HEK293 (cell line): ENCODE data around the gene BBOX1.

Experiments
- CTCF ChIA-PET: fragments of 350-600 bp; formaldehyde crosslinking; extraction: SDS; loops from one replicate; lab custom pipeline; 2021; ENCODE audit warnings: antibody characterized with exemption; lab: Yijun Ruan, JAX
- POLR2A ChIA-PET: fragments of 300-600 bp; formaldehyde crosslinking; extraction: SDS; loops from one replicate; lab custom pipeline; 2020; ENCODE audit warnings: antibody characterized with exemption, inconsistent platforms; lab: Yijun Ruan, JAX
- H3K27ac ChIP-seq: fragments of 200-500 bp; sonication (Bioruptor generic); 2 replicates; pipeline ENCODE4 v1.5.1; 2014; ENCODE audit warnings: low read depth, low read length, control low read depth, inconsistent platforms; ENCODE audit errors: extremely low read depth
- H3K36me3 ChIP-seq, 2 experiments: fragments of 200-500 bp in 1 of 2; sonication (Bioruptor generic) in 1 of 2; 1 replicate in 1 of 2; 2 replicates in 1 of 2; pipeline ENCODE4 v1.5.1; 2014 to 2017; ENCODE audit warnings: inconsistent platforms in 2 of 2, low read length in 2 of 2; ENCODE audit not compliant: control insufficient read depth in 2 of 2, insufficient read depth in 1 of 2
- H3K4me1 ChIP-seq: fragments of 200-500 bp; sonication (Bioruptor generic); 2 replicates; pipeline ENCODE4 v1.5.1; 2014; ENCODE audit warnings: mild to moderate bottlenecking, low read length, inconsistent platforms; ENCODE audit not compliant: control insufficient read depth, insufficient read depth
- H3K4me3 ChIP-seq: 2 replicates; pipeline ENCODE4 v1.5.1; 2011; ENCODE audit warnings: low read depth, mild to moderate bottlenecking, control low read depth, low read length, moderate library complexity
- H3K9me3 ChIP-seq: fragments of 200-500 bp; sonication (Bioruptor generic); 2 replicates; pipeline ENCODE4 v1.5.1; 2014; ENCODE audit warnings: low read depth, low read length, inconsistent platforms; ENCODE audit not compliant: control insufficient read depth, insufficient read depth
- KLF16 ChIP-seq: fragments of 450-650 bp; formaldehyde crosslinking; IDR thresholded peaks from 2 replicates; pipeline ENCODE4 v1.5.1; 2017; ENCODE audit warnings: missing biosample characterization, missing genetic modification characterization
- TCF7L2 ChIP-seq: IDR thresholded peaks from 2 replicates; pipeline ENCODE4 v1.6.1; 2011; ENCODE audit warnings: low read depth, mild to moderate bottlenecking, inconsistent platforms, low read length, moderate library complexity, borderline replicate concordance
- YY1 ChIP-seq: fragments of 450-650 bp; formaldehyde crosslinking; IDR thresholded peaks from 2 replicates; pipeline ENCODE4 v1.5.1; 2018; ENCODE audit warnings: missing biosample characterization, missing genetic modification characterization
- ZBTB20 ChIP-seq: fragments of 450-650 bp; formaldehyde crosslinking; IDR thresholded peaks from 2 replicates; pipeline ENCODE4 v1.5.1; 2016; ENCODE audit warnings: missing biosample characterization, missing genetic modification characterization
- ZNF121 ChIP-seq: fragments of 450-650 bp; formaldehyde crosslinking; IDR thresholded peaks from 2 replicates; pipeline ENCODE4 v1.5.1; 2016; ENCODE audit warnings: missing biosample characterization, missing genetic modification characterization
- ZNF16 ChIP-seq: fragments of 450-650 bp; formaldehyde crosslinking; IDR thresholded peaks from 2 replicates; pipeline ENCODE4 v1.5.1; 2016; ENCODE audit warnings: low read depth, missing biosample characterization, missing genetic modification characterization
- ZNF214 ChIP-seq: fragments of 450-650 bp; formaldehyde crosslinking; IDR thresholded peaks from 2 replicates; pipeline ENCODE4 v1.5.1; 2017; ENCODE audit warnings: missing biosample characterization, mild to moderate bottlenecking, missing genetic modification characterization, borderline replicate concordance
- ZNF311 ChIP-seq: fragments of 450-650 bp; formaldehyde crosslinking; IDR thresholded peaks from 2 replicates; pipeline ENCODE4 v1.5.1; 2017; ENCODE audit warnings: missing biosample characterization, missing genetic modification characterization, borderline replicate concordance
- ZNF350 ChIP-seq: fragments of 450-650 bp; formaldehyde crosslinking; IDR thresholded peaks from 2 replicates; pipeline ENCODE4 v1.5.0; 2017; ENCODE audit warnings: missing biosample characterization, mild to moderate bottlenecking, missing genetic modification characterization
- ZNF362 ChIP-seq: fragments of 450-650 bp; formaldehyde crosslinking; IDR thresholded peaks from 2 replicates; pipeline ENCODE4 v1.5.1; 2016; ENCODE audit warnings: missing biosample characterization, missing genetic modification characterization
- ZNF37A ChIP-seq: fragments of 450-650 bp; IDR thresholded peaks from 2 replicates; pipeline ENCODE4 v1.5.1; 2018; ENCODE audit warnings: missing biosample characterization, missing genetic modification characterization
- ZNF423 ChIP-seq: fragments of 450-650 bp; formaldehyde crosslinking; IDR thresholded peaks from 2 replicates; pipeline ENCODE4 v1.5.1; 2016; ENCODE audit warnings: missing biosample characterization, missing genetic modification characterization
- ZNF513 ChIP-seq: fragments of 450-650 bp; IDR thresholded peaks from 2 replicates; pipeline ENCODE4 v1.5.1; 2018; ENCODE audit warnings: missing biosample characterization, missing genetic modification characterization
- ZNF514 ChIP-seq: fragments of 450-650 bp; formaldehyde crosslinking; IDR thresholded peaks from 2 replicates; pipeline ENCODE4 v1.5.1; 2016; ENCODE audit warnings: missing biosample characterization, missing genetic modification characterization
- ZNF530 ChIP-seq: fragments of 450-650 bp; formaldehyde crosslinking; IDR thresholded peaks from 2 replicates; pipeline ENCODE4 v1.5.1; 2016; ENCODE audit warnings: low read depth, missing biosample characterization, missing genetic modification characterization
- ZNF549 ChIP-seq: fragments of 450-650 bp; IDR thresholded peaks from 2 replicates; pipeline ENCODE4 v1.5.1; 2018; ENCODE audit warnings: missing biosample characterization, missing genetic modification characterization, mild to moderate bottlenecking, inconsistent platforms, moderate library complexity
- ZNF596 ChIP-seq: fragments of 450-650 bp; IDR thresholded peaks from 2 replicates; pipeline ENCODE4 v1.5.0; 2018; ENCODE audit warnings: missing biosample characterization, mild to moderate bottlenecking, missing genetic modification characterization, moderate library complexity
- ZNF654 ChIP-seq: fragments of 450-650 bp; formaldehyde crosslinking; IDR thresholded peaks from 2 replicates; pipeline ENCODE4 v1.5.1; 2016; ENCODE audit warnings: low read depth, missing biosample characterization, missing genetic modification characterization
- ZNF785 ChIP-seq: fragments of 450-650 bp; formaldehyde crosslinking; IDR thresholded peaks from 2 replicates; pipeline ENCODE4 v1.5.1; 2016; ENCODE audit warnings: missing biosample characterization, missing genetic modification characterization
- ZSCAN30 ChIP-seq: fragments of 450-650 bp; IDR thresholded peaks from 2 replicates; pipeline ENCODE4 v1.5.1; 2018; ENCODE audit warnings: missing biosample characterization, mild to moderate bottlenecking, missing genetic modification characterization, moderate library complexity
- ZSCAN4 ChIP-seq: fragments of 450-650 bp; formaldehyde crosslinking; IDR thresholded peaks from 2 replicates; pipeline ENCODE4 v1.5.1; 2017; ENCODE audit warnings: missing biosample characterization, missing genetic modification characterization
- TF ChIP-seq, protein P1 (sequence below): fragments of 450-650 bp; formaldehyde crosslinking; IDR thresholded peaks from 2 replicates; pipeline ENCODE4 v1.5.1; 2016; ENCODE audit warnings: missing biosample characterization, missing genetic modification characterization, low read depth
- TF ChIP-seq, protein P2 (sequence below): fragments of 450-650 bp; formaldehyde crosslinking; IDR thresholded peaks from 2 replicates; pipeline ENCODE4 v1.5.1; 2016; ENCODE audit warnings: missing biosample characterization, missing genetic modification characterization
- TF ChIP-seq, protein P3 (sequence below): fragments of 450-650 bp; formaldehyde crosslinking; IDR thresholded peaks from 2 replicates; pipeline ENCODE4 v1.5.1; 2016; ENCODE audit warnings: missing biosample characterization, missing genetic modification characterization

The BBOX1 gene

GRCh38 chr11:27002838-27003237, 37.8 kb upstream of the BBOX1 start (continued):
- no peak for TF ChIP-seq TCF7L2
- TF ChIP-seq, protein P1, sequence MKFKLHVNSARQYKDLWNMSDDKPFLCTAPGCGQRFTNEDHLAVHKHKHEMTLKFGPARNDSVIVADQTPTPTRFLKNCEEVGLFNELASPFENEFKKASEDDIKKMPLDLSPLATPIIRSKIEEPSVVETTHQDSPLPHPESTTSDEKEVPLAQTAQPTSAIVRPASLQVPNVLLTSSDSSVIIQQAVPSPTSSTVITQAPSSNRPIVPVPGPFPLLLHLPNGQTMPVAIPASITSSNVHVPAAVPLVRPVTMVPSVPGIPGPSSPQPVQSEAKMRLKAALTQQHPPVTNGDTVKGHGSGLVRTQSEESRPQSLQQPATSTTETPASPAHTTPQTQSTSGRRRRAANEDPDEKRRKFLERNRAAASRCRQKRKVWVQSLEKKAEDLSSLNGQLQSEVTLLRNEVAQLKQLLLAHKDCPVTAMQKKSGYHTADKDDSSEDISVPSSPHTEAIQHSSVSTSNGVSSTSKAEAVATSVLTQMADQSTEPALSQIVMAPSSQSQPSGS (tag by site-specific recombination), result no peak
- no peak for TF ChIP-seq ZBTB20 (tag by site-specific recombination)
- no peak for TF ChIP-seq ZNF121 (tag by site-specific recombination)
- no peak for TF ChIP-seq ZNF654 (tag by site-specific recombination)

GRCh38 chr11:27004103-27004502, 36.5 kb upstream of the BBOX1 start:
- H3K4me3 ChIP-seq, result no peak overlapping the region
- ChIA-PET CTCF (interaction anchor here (1.2 kb wide), 1 partner anchor 154 kb away, joined by 3 read pairs; no protein-coding TSS in a partner anchor), POLR2A (no interaction called here)
- no peaks in the 10 kb centered on the region for H3K4me1 ChIP-seq
- no peaks in the 10 kb centered on the region for H3K36me3 ChIP-seq
- no peak overlapping the region for H3K27ac ChIP-seq
- no peaks in the 10 kb centered on the region for H3K9me3 ChIP-seq
- TF ChIP-seq ZNF596 (tag by site-specific recombination), result no peak
- no peak for TF ChIP-seq ZNF350 (tag by site-specific recombination)
- TF ChIP-seq, protein P2, sequence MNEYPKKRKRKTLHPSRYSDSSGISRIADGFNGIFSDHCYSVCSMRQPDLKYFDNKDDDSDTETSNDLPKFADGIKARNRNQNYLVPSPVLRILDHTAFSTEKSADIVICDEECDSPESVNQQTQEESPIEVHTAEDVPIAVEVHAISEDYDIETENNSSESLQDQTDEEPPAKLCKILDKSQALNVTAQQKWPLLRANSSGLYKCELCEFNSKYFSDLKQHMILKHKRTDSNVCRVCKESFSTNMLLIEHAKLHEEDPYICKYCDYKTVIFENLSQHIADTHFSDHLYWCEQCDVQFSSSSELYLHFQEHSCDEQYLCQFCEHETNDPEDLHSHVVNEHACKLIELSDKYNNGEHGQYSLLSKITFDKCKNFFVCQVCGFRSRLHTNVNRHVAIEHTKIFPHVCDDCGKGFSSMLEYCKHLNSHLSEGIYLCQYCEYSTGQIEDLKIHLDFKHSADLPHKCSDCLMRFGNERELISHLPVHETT (tag by site-specific recombination), result no peak
- TF ChIP-seq ZNF785 (tag by site-specific recombination), result no peak
- TF ChIP-seq, protein P3, sequence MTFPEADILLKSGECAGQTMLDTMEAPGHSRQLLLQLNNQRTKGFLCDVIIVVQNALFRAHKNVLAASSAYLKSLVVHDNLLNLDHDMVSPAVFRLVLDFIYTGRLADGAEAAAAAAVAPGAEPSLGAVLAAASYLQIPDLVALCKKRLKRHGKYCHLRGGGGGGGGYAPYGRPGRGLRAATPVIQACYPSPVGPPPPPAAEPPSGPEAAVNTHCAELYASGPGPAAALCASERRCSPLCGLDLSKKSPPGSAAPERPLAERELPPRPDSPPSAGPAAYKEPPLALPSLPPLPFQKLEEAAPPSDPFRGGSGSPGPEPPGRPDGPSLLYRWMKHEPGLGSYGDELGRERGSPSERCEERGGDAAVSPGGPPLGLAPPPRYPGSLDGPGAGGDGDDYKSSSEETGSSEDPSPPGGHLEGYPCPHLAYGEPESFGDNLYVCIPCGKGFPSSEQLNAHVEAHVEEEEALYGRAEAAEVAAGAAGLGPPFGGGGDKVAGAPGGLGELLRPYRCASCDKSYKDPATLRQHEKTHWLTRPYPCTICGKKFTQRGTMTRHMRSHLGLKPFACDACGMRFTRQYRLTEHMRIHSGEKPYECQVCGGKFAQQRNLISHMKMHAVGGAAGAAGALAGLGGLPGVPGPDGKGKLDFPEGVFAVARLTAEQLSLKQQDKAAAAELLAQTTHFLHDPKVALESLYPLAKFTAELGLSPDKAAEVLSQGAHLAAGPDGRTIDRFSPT (tag by site-specific recombination), result no peak
- no peak for TF ChIP-seq ZNF214 (tag by site-specific recombination)
- no peak for TF ChIP-seq ZNF530 (tag by site-specific recombination)
- no peak for TF ChIP-seq ZNF311 (tag by site-specific recombination)
- TF ChIP-seq ZNF513, result no peak
- no peak for TF ChIP-seq KLF16 (tag by site-specific recombination)

DNA sequence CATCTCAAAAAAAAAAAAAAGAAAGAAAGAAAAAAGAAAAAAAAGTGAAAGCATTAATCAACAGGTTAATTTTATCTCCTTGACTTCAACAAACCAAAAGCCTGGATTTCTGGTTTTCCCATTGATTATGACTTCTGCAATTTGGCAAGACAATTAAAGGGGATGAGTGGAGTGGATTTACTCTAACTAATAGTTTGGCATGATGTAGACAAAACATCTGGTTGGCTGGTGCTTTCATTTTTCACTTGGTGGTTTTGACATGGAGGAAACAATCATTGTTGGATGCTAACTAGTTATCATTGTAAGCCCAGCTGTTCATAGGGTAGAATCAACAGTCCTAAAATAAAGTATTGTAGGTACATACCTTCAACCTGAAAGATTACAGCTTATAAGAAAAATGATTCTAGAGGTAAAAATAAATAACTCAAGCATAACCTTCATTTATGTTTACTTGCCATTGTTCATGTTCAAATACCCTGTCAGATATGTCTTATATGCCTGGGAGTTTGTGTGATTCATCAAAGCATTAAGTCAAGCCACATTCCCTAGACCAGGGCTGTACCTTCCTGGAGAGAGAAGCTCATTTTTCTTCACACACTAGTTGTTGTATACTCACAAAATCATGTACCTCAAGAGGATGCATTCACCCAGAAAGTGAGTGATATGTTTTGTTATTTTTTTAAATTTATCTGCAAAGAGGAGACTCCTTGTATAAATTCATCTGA, 31.6 kb upstream of the BBOX1 start:
- Histone ChIP-seq H3K27ac (no peak overlapping the region), H3K9me3 (no peaks in the 10 kb centered on the region), H3K4me1 (peaks cover 5% of the 10 kb centered on the region), H3K36me3 (no peaks in the 10 kb centered on the region), H3K4me3 (no peak overlapping the region)
- CTCF ChIA-PET, result no interaction called here
- POLR2A ChIA-PET, result no interaction called here
- TF ChIP-seq ZNF37A (tag by site-specific recombination) (no peak), ZSCAN30 (no peak), ZSCAN4 (tag by site-specific recombination) (no peak), ZNF16 (tag by site-specific recombination) (no peak), YY1 (tag by site-specific recombination) (no peak), ZNF514 (no peak), ZNF423 (tag by site-specific recombination) (no peak), ZNF549 (no peak), ZNF311 (tag by site-specific recombination) (no peak), ZNF362 (tag by site-specific recombination) (no peak)
